Renal cortex interstitium (tissue), 15 donors: ENCODE measurements around the gene LEKR1. TPM values are rescaled to one million over a fixed set of nuclear protein-coding genes. Genes with fewer than 3 reads are reported as not detected.
"Not testable (repeated sequence)": the region's sequence is repeated elsewhere in the genome, so short reads cannot be mapped to it uniquely, and the experiment has no call there.

ENCODE experiments used
- DNase-seq, 11 donors: peaks; one replicate each; pipeline ENCODE4 v3.0.0-alpha.2; 2013; ENCODE audit warnings: low read depth in 9 of 11, low spot score in 4 of 11; ENCODE audit errors: extremely low read depth in 1 of 11
- long read RNA-seq, 16 experiments: transcript quantifications; one replicate each; lab custom pipeline, GENCODE V29; 2026
- polyA plus RNA-seq, 3 donors: library from polyadenylated mRNA; unstranded; fragments of 120-200 nt; gene quantifications; one replicate each; pipeline ENCODE4 v1.2.1, GENCODE V29; 2013; ENCODE audit not compliant: insufficient read length in 3 of 3

Gene LEKR1
- 1 to 10 TPM; 1.2 to 2.6 (median 2.2) TPM for polyA plus RNA-seq
- long read RNA-seq, donor 1, partial matches to known transcripts = 0 of 1 reads
- long read RNA-seq, donor 1, other reads (novel, unspliced or antisense) = 0 of 1 reads
- long read RNA-seq, donor 2 = 0 reads
- long read RNA-seq, donor 3 = 0 reads
- long read RNA-seq, donor 4 = 0 reads
- long read RNA-seq, donor 5 = 0 reads
- long read RNA-seq, donor 6, partial matches to known transcripts = 0 of 1 reads
- long read RNA-seq, donor 6, other reads (novel, unspliced or antisense) = 0 of 1 reads
- long read RNA-seq, donor 7 = 0 reads
- long read RNA-seq, donor 8, partial matches to known transcripts = 0 of 1 reads
- long read RNA-seq, donor 8, other reads (novel, unspliced or antisense) = 0 of 1 reads
- long read RNA-seq, donor 9, partial matches to known transcripts = 0 of 1 reads
- long read RNA-seq, donor 9, other reads (novel, unspliced or antisense) = 0 of 1 reads
- long read RNA-seq, donor 10 = 0 reads
- long read RNA-seq, donor 11 = 0 reads
- long read RNA-seq, donor 12 = 0 reads
- long read RNA-seq, donor 13, partial matches to known transcripts = 0 of 1 reads
- long read RNA-seq, donor 13, other reads (novel, unspliced or antisense) = 0 of 1 reads
- long read RNA-seq, donor 14 = 0 reads
- long read RNA-seq, donor 15 = 0 reads
- long read RNA-seq, donor 16 = 0 reads

DNA sequence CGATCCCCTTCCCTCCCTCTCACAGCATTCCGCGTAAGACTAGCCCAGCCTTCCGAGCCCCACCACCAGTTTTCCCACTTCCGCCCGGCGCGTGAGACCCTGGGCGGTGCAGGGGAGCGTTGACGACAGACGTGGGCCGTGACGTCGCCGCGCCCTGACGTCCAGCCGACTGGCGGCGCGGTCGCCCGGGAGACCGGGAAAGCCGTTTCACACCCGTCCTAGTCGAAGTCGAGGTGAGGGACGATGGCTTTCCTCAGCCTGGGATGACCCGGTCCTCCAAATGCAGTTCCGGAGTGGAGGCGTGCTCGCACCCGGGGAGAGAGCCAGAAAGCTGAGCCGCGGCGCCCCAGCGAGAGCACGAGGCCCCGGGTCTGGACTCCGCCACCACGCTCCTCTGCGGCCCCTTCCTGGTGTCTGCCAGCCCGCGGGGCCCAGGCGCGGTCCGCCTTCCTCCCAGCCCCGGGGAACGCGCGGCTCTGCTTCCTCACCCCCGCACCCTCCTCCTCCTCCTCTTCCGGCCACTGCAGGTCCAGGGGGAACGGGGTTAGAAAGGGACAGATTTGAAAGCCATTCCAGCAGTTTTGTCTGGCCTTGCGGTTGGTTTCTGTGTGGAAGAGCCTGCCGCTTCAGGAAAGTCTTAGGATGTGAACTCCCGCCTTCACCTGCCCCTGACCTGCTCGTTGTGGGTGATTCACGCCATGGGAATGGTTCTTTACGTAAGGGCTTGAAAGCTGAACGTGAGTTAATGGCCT lies at the start of gene LEKR1:
Gene LEKR1, plus strand, starts transcription at position 210 of the 752 bp plus-strand sequence. CDS start 2,977 bp downstream, outside the sequence.
- peak in 10 of 11 donors; percentile 80 to 89 (median 88) for DNase-seq

DNA sequence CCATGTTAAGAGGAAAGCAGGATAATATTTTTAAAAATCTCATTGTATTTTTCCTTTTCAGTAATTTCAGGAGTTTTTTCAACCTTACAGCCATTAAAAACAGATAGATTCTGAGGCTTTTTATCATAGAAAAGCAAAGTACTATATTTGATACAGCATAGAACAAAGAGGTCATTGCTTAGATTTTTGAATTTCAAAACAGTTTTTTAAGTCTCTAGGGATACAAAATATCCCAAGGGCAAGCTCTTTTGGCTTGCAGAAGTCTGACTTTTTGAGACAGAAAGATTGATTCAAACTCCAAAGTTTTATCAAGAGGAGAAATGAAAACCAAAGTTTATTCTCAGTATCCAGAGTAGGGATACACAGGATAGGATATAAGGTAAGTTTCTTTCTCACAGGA lies 49.3 kb upstream of the LEKR1 start:
- no peak for DNase-seq

DNA sequence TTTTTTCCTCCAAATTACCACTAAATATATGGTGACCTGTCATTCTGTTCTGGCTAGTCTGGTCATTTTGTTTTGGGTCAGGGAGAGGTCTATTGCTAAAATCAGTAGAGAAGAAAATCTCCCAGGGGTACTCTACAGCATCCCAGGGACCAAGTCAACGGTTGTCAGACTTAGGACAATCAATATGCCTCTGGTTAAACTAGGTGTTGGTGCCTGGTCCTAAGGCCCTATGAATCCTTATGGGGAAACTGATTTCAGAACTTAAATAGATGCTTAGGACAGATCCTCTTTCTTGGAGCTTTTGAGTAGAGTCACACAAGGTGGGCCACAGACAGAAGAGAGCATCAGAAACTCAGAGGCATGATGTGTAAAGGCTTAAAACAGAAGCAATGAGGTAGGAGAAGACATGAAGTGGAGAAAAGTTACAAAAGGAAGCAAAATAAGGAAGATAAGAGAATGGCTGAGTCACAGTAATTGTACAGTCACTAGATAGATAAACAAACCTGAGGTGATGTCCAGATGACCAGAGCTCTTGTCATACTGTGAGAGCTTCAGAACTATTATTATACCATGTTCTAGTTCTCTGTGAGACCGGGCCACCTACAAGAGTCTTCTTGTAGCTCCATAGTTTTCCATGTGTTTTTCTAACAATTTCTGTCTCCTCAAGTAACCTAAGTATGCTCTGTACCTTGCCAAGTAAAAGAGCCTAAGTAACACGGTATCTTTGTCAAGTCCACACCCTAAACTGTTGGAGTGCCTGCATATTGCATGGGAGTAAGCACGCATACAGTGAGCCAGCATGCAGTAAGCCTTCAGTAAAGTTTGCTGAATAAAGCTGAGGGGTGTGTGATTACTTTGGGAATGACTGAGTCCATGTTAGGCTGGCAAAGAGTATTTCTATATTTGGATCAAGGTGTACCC lies 44.6 kb upstream of the LEKR1 start:
- no peak for DNase-seq

DNA sequence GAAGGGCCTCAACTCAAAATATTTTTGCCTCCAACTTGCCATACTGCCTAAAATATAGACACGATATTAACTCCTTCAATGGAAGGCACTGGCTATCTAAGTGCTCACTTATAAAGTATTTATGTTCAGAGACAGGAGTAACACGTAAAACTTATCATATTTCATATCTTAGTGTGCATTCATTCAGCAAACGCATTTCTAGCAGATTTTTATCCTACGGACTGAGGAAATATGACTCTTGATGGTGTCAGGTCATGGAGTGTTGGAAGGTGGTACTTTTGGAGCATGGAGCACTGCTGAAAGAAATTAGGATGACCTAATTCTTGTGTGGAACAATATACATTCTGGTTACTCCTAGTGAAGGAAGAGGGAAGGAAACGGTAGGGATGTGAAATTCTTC lies 43.8 kb upstream of the LEKR1 start:
- DNase-seq = no peak

DNA sequence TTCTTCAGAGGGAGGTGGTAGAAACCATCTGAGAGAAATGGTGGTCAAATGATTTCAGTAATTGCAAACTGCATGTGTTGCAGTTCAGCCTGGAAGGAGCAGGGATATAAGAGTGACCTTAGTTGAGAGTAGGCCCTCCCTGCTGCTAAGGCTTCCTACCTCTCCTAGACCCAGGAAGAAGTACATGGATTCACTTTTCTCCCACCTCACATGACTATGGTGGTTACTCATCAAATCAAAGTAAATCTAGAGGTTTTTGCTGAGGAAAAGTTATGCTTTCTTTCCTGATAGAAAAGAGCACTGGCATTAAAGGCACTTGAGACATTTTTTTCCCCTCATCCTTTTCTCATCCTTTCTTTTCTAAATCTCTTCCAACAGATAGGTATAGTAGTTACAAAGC lies 43.2 kb upstream of the LEKR1 start:
- no peak for DNase-seq

DNA sequence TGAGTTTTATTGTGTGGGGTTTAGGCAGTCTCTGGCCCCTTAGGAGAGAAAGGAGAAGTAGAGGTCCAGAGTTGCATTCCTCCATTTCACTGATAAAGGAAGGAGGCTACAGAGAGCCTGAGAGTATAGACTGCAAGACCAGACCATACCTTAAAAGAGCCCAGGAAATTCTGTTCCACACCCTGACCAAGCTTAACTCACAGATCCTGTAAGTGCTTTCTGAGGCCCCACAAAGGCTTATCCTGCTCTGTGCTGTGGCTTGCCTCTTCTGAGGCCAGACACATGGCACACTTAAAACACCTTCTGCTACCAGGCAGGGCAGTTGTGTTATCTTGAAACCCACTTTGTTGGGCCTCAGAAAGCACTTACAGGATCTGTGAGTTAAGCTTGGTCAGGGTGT lies 39.2 kb upstream of the LEKR1 start:
- no peak for DNase-seq

DNA sequence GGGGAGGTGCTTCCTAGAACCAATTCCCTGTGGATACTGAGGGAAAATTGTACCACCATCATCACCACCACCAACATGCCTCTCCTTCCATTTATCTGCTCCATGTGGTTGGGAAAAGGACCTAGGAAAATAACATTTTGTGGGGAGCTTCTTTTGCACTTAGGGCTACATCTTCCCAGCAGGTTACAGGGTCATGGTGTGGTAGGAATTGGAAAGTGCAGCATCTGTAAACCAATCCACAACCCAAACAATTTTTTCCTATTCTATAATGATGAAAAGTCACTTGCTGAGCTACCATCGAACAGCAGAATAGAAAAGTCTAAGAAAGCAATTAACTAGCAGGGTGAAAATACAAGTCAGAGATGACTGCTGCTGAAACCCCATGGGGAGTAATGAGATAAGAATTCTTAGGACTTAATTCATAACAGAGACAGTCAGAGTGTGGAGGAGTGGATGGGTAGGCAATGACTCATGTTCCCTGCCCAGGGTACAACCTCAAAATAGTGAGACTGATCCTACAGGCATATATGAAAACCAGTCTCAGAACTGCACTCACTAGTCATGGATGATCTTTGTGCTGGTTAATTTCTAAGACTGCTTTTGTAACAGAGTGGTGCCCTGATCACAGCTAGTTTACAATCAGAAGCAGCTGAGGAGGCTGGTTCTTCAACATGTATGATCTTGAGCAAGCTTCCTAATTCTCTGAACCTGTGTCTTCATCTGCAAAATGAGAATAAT lies 38.1 kb upstream of the LEKR1 start:
- DNase-seq = no peak

DNA sequence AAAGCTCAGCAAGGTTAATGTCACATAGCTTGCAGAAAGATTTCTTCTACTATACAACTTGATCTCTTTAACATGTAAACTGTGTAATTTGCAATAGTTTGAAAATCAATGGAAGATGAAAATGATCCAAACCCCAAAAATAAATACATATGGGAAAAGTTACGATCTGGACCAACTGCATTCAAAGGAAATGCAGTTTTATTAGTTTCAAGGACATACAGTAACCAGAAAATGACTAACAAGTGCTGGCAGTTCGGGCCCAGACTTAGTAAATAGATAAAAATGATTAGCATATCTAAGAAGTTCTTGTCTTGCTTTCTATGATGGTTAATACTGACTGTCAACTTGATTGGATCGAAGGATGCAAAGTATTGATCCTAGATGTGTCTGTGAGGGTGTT lies 37.3 kb upstream of the LEKR1 start:
- DNase-seq = no peak

DNA sequence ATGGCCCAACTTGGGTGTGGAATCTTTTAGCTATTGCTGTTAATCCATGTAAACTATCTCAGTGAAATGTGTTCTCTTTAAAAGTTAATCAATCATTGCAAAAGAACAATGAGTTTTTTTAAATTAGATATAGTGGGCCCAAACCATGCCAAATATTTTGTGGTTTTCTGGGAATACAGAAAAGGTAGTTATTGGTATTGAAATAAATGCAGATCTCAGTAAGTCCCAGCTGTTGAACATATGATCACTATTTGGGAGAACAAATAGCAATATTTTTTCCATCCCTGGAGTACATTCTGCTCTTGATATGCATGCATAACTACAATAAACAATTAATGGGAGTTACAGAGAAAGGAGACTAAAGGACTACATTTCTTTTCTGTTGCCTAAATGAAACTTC lies 36.0 kb upstream of the LEKR1 start:
- DNase-seq = no peak

DNA sequence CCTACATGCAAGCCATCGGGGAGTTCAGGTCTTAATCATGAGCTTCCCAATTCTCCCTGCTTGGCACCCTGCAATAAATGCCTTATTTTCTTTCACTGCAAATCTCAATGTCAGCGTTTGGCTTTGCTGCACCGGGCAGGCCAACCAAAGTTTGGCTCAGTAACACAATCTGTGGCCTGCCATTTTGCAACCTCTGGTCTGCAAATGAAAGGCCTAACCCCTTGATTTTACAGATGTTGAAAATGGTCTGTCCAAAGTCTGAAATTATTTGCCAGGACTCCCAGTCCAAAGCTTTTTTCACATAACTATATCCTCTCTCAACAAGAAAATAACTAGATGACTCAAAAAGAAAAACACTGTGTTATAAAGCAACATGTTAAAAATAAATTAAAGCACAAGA lies 34.0 kb upstream of the LEKR1 start:
- no peak for DNase-seq

DNA sequence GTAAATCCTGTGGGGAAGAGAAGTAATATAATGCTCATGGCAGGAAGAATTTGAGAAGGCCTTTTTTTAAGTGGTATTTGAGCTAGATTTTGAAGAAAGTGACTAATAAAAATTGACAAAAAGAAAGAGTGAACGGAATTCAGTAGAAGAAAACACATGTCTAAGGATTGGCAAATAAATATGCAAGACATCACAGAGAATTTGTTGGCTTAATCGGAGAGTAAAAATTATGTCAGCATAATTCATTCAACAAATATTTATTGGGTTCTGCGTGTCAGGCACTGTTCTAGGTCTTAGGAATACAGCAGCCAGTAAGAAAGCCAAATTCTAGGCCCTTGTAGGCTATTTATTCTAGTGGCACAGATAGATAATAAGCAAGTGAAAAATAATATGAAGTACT lies 33.6 kb upstream of the LEKR1 start:
- DNase-seq = no peak

DNA sequence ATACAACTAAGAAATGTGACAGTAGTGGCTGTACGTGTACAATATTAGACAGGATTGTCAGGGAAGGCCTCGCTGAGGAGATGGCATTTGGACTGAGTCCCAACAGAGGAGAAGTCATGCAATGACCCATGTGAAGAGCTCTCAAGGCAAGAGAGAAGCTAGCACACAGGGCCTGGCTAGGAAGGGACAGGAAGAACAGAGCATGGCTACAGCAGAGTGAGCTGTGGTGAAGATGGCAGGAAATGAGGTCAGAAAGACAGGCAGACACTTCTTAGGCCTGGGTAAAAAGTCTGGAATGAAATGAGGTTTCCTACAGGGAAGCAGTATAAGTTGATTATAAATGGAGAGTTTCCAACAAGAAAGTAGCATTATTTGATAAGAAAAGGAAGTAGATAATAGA lies 33.2 kb upstream of the LEKR1 start:
- no peak for DNase-seq

DNA sequence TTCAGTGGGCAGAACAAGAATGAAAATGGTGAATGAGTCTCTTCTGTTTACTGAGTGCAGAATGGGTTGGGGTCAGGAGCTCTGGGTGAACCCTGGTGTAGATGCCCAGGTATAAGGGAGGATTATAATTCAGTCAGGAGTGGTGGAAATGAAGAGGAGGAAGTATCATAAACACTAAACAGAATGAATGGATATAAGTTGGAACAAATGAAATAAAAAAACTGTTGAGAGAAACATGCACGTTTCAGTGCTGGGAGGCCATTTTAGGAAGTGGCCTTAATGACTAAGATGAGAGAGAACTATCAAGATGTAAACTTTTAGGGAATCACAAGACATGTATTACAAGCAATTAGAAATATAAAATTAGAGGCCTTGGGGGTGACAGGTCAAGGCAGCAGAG lies 32.8 kb upstream of the LEKR1 start:
- DNase-seq = no peak

DNA sequence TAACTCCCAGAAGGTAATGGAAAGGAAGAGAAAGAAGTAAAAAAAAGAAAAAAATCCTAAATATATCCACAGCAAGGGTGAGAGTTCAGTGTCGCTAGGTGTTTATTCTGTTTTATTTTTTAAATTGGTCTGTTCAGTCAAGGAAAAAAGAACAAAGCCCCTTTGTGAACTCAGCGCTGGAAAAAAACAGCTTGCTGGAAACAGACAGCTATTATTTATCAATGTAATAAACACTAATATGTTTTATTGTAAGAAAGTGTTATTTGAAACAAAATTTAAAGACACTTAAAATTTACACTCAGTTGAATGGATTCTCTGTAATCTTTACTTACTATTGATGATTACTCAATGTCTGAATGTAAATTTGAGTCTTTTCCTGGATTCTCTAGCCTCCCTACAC lies 32.3 kb upstream of the LEKR1 start:
- no peak for DNase-seq

DNA sequence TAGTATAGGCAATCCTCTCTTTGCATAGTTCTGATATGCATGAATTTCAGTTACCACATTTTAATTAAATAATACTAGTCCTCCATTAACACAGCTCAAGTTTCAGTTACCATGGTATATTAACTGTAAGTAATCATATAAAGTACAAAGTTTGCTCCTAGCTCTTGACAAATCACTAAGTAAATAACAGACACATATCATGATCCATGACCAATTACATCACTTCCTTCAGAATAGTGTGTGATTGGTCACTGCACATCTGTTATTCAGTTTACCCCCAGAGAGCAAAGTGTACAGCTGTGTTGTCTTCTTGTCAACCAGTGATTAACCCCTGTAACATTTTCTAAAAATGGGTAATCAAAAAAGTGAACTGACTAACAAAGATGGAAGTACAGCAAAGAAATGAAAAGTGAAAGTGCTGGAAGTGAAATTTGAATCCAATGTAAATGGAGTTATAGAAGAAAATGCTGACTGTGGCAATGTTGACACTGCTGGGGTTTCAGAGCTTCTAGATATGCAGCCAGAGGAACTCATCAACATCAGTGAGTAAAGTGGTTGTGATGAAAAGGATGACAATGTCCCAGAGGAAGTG lies 30.2 kb upstream of the LEKR1 start:
- DNase-seq = no peak

DNA sequence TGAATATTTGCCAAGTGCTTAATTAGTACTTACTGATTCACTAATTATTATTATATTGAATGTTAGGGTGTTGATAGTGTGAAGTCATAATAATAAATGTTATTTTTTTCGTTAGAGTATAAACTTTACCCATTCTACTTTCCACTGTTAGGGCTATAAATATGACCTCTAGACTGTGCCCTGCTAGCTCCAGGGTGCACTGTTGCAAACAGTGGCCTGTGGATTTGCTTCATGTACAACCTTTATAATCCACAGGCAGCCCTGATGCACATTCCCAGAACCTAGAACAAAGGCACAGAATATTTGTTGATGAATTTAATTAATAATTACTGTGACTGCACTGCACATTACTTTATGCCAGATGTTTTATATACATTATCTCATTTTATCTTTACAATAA lies 28.8 kb upstream of the LEKR1 start:
- no peak for DNase-seq

DNA sequence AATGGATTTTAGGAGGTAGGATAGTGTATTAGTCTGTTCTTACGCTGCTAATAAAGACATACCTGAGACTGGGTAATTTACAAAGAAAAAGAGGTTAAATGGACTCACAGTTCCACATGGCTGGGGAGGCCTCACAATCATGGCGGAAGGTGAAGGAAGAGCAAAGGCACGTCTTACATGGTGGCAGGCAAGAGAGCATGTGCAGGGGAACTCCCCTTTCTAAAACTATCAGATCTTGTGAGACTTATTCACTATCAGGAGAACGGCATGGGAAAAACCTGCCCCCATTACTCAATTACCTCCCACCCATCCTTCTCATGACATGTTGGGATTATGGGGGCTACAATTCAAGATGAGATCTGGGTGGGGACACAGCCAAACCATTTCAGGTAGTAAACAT lies 25.9 kb upstream of the LEKR1 start:
- DNase-seq = not testable (repeated sequence)

DNA sequence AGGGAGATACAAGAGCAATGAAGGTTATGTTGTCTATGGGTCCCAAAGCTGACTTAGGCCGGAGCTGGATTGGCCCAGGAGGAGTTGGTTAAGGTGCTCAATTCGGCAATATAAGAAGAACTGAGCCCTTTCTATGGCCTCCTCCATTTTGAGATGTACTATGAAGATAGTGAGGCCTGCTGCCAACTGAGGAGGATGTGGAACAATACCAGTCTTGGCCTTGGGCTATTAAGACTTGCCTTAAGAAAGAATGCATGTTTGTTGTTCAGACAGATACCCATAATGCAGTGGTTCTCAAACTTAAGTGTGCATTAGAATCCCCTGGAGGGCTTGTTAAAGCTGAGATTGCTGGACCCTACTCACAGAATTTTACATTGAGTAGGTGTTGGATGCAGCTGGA lies 24.4 kb upstream of the LEKR1 start:
- no peak for DNase-seq
